ENCODE data around the gene XCR1.

XCR1 gene

DNA sequence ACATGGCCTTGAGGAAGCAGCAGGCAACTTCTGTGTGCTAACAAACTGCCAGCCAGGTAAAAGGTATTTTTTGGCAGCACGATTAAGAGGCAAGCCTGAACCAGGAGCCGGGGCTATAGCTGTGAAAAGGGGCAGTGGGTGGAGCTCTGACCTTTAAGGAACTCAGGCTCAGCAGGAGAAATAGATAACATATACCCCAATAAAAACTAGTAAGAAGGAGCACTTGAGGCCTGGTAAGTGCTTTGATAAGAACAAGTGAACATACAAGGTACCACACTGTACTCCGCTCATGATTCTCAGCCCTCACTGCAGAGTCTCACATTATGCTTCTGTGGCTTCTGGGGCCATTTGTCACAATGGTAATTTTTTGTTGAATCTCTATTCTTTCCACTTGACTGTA is 37.1 kb downstream of the XCR1 start:
- no peak overlapping the region for H3K4me3 ChIP-seq (IDR thresholded peaks at IDR 0.05; ENCODE audit: insufficient read depth, low read depth, low read length)
- no peak for TF ChIP-seq CTCF (conservative IDR thresholded peaks at IDR 0.05; ENCODE audit: low read depth, low read length)
- no peaks in the 10 kb centered on the region; the same call in 1 of the 2 replicates for H3K79me2 ChIP-seq (ENCODE audit: insufficient read depth, low read depth)
- H3K27ac ChIP-seq, result no peak overlapping the region
- H4K20me1 ChIP-seq (ENCODE audit: insufficient read depth), result no peaks in the 10 kb centered on the region
- no peaks in the 10 kb centered on the region for H3K36me3 ChIP-seq (ENCODE audit: insufficient read depth)
- peaks cover 29% of the 10 kb centered on the region for H3K4me1 ChIP-seq (ENCODE audit: low read depth, poor library complexity, severe bottlenecking)
- no peak overlapping the region for H3K9ac ChIP-seq
- H3K4me2 ChIP-seq, result no peak overlapping the region
- no peak overlapping the region for H2AFZ ChIP-seq (ENCODE audit: low read depth)
- H3K27me3 ChIP-seq (ENCODE audit: insufficient read depth, low read depth), result no peaks in the 10 kb centered on the region

DNA sequence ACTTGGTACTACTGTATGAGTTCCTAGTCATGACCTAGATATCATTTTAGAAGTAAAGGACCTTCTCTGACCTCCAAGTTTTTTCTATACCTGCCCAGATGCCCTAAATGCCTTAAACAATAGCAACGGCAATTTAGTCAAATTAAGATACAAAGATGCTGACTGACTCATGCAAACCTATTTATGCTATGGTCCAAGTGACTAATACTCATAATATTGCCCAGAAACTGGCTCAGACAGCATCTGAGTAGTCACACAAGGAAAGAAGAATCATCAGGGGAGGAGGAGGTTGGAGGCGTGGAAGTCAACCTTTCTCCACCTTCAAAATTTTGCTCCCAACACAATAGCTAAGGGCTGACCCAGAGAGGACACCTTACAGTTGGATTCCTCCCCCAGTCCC is 38.5 kb downstream of the XCR1 start:
- Histone ChIP-seq H3K4me2 (no peak overlapping the region), H4K20me1 (ENCODE audit: insufficient read depth) (no peaks in the 10 kb centered on the region), H3K27me3 (ENCODE audit: insufficient read depth, low read depth) (no peaks in the 10 kb centered on the region), H3K9ac (no peak overlapping the region), H3K4me1 (ENCODE audit: low read depth, poor library complexity, severe bottlenecking) (peaks cover 20% of the 10 kb centered on the region), H2AFZ (ENCODE audit: low read depth) (no peak overlapping the region), H3K36me3 (ENCODE audit: insufficient read depth) (no peaks in the 10 kb centered on the region), H3K79me2 (ENCODE audit: insufficient read depth, low read depth) (no peaks in the 10 kb centered on the region; the same call in 1 of the 2 replicates), H3K4me3 (IDR thresholded peaks at IDR 0.05; ENCODE audit: insufficient read depth, low read depth, low read length) (no peak overlapping the region), H3K27ac (no peak overlapping the region)
- no peak for TF ChIP-seq CTCF (conservative IDR thresholded peaks at IDR 0.05; ENCODE audit: low read depth, low read length)

GRCh38 chr3:45988362-45988761 is 38.9 kb downstream of the XCR1 start:
- no peak overlapping the region for H3K4me3 ChIP-seq (IDR thresholded peaks at IDR 0.05; ENCODE audit: insufficient read depth, low read depth, low read length)
- peaks cover 15% of the 10 kb centered on the region for H3K4me1 ChIP-seq (ENCODE audit: low read depth, poor library complexity, severe bottlenecking)
- no peaks in the 10 kb centered on the region; the same call in 1 of the 2 replicates for H3K79me2 ChIP-seq (ENCODE audit: insufficient read depth, low read depth)
- TF ChIP-seq CTCF (conservative IDR thresholded peaks at IDR 0.05; ENCODE audit: low read depth, low read length), result no peak
- no peak overlapping the region for H3K9ac ChIP-seq
- no peak overlapping the region for H3K27ac ChIP-seq
- no peaks in the 10 kb centered on the region for H3K27me3 ChIP-seq (ENCODE audit: insufficient read depth, low read depth)
- no peak overlapping the region for H3K4me2 ChIP-seq
- H2AFZ ChIP-seq (ENCODE audit: low read depth), result no peak overlapping the region
- no peaks in the 10 kb centered on the region for H4K20me1 ChIP-seq (ENCODE audit: insufficient read depth)
- H3K36me3 ChIP-seq (ENCODE audit: insufficient read depth), result no peaks in the 10 kb centered on the region

DNA sequence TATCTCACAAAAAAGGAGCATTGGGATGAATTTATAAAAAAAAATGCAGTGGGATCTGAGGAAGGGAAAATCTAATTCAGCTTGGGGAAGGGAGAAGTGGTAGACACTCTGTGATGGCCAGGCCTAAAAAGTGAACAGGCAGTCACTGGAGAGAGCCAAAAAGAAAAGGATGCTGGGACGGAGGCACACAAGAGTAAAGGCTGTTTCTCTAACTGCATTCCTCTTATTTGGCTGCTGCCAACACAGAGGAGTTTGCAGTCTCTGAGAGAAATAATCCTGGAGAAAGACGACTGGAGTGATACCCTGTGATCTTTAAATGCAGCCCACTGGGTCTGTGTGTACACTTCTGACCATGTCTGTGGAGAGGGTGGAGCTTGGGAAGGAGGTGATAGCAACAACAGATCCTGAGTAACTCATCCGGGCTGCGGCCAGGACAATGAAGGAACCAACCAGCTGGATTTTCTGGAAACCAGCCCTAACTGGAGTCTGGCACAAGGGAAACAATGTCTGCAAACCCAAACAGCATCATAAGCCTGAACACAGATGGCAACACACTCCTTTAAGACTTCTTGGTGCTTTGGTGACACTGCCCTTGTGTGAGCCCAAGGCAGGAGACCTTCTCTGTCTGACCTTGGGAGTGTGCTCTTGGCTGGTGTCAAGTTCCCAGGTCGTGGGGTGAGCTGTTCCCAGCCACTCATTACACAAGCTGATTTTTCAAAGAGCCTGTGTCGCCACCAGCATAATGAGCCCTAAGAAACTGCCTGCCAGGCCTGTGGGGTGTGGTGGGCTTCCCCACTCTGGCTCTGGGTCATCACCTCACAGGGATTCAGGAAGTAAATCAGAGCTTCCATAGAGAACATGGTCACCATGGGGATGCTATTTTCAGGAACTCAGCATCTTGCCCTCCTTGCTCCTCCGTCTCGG is 39.7 kb downstream of the XCR1 start:
- H3K4me1 ChIP-seq (ENCODE audit: low read depth, poor library complexity, severe bottlenecking), result peaks cover 8% of the 10 kb centered on the region
- H4K20me1 ChIP-seq (ENCODE audit: insufficient read depth), result no peaks in the 10 kb centered on the region
- no peaks in the 10 kb centered on the region; the same call in 1 of the 2 replicates for H3K79me2 ChIP-seq (ENCODE audit: insufficient read depth, low read depth)
- H3K9ac ChIP-seq, result no peak overlapping the region
- H3K4me3 ChIP-seq (IDR thresholded peaks at IDR 0.05; ENCODE audit: insufficient read depth, low read depth, low read length), result no peak overlapping the region
- H2AFZ ChIP-seq (ENCODE audit: low read depth), result no peak overlapping the region
- no peaks in the 10 kb centered on the region for H3K27me3 ChIP-seq (ENCODE audit: insufficient read depth, low read depth)
- H3K36me3 ChIP-seq (ENCODE audit: insufficient read depth), result no peaks in the 10 kb centered on the region
- H3K4me2 ChIP-seq, result no peak overlapping the region
- H3K27ac ChIP-seq, result no peak overlapping the region
- TF ChIP-seq CTCF (conservative IDR thresholded peaks at IDR 0.05; ENCODE audit: low read depth, low read length), result no peak
